KG1 (cell line): ENCODE results near the gene CREG1.

Source experiments
- DNase-seq: peaks from one replicate; lab custom pipeline; 2025; lab: John Stamatoyannopoulos, UW

CREG1 gene

GRCh38 chr1:167532964-167533824, 20.4 kb downstream of the CREG1 start:
- no peak for DNase-seq

DNA sequence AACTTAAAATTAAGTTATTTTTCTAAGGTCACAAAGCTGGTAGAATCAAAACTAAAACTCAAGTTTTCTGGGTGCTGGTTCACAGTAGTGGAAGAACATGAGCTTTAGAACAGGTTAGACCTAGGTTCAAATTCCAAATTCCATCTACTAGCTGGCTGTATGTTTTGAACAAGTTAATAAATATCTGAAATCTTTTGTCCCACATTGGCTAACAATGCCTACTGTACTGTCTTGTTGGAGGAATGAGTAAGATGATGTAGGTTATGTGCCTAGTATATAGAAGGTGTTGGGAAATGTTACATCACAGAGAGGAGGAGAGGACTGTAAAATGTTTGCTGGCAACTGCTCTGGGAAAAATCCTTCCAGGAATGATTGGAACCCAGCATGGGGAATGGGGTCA, 21.2 kb downstream of the CREG1 start:
- no peak for DNase-seq

GRCh38 chr1:167529829-167530474, 23.6 kb downstream of the CREG1 start:
- DNase-seq: no peak

GRCh38 chr1:167528057-167528728, 25.4 kb downstream of the CREG1 start:
- no peak for DNase-seq

DNA sequence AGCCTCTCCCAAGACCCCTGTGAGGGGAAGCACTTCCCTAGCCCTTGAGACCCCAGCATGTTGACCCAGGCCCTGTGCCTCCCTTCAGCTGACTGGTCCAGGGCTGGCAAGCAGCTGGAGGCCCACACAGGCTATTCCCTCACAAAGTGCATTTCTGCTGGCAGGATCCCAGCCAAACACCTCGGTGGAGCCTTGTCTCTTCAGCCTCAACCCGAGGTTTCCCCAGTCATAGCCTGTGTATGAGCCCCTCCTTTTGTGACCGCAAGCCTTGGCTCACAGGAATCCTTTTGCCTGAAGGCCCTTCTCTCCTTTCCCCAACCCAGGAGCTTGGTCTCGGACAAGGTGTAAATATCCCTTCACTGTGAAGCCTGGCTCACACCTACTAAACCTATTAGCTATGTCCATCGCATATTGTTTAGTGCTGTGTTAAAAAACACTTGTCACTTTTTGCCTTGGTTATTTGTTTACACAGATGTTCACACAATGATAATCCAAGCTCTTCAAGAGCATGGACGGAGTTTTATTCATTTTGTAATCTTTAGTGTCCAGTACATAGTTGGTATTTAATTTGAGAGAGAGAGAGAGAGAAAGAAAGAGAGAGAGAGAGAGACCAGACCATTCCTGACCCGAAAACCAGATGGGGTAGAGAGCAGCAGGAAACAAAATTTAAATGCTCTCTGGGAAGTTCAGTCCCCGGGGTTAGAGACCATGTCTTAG, 26.7 kb downstream of the CREG1 start:
- no peak for DNase-seq

DNA sequence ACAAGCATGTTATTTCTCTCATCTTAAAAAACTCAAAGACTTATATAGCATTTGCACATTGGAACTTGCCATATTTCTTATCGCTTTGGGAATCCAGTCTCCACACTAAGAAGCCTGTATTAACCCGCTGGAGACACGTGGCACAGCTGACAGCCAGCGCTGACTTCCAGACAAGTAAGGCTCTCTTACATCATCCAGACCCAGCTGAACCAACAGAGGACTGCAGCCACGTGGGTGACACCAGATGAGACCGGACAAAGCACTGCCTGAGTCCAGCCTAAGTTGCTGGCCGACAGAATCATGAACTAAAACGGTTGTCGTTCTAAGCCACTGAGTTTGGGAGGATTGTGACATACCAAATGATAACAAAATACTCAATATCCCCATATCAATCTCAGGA, 28.9 kb downstream of the CREG1 start:
- DNase-seq: no peak

- DNase-seq: no peak
Observed at GRCh38 chr1:167522246-167522645, 31.3 kb downstream of the CREG1 start.

- no peak for DNase-seq
Observed at GRCh38 chr1:167520711-167521206, 32.8 kb downstream of the CREG1 start.

- DNase-seq: no peak
Observed at GRCh38 chr1:167518331-167518700, 35.2 kb downstream of the CREG1 start, which contains the start of gene CD247. CD247 (minus strand) TSS chr1:167518529; CDS start chr1:167518465, 64 bp downstream.

GRCh38 chr1:167517535-167518330, 35.8 kb downstream of the CREG1 start:
- no peak for DNase-seq

GRCh38 chr1:167516404-167517388, 36.9 kb downstream of the CREG1 start:
- DNase-seq: no peak

GRCh38 chr1:167515893-167516321, 37.7 kb downstream of the CREG1 start:
- no peak for DNase-seq

DNA sequence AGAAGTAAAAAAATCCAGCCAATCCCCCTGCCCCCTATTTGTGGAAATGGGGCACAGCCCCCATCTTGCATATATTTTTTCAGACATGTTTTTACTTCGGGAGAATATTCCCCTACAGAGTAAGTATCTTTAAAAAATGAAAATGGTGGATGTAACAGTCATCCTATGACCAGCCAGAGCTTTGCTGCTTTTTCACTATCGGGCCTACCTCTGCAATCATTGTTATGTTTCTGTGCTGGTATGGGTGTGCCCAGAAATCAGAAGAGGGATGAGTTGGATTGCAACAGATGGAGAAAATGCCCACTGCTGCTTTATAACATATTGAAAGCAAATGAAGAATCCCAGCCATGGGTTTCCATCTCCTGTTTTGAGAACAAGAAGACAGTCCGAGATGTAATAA, 38.1 kb downstream of the CREG1 start:
- DNase-seq: no peak

DNA sequence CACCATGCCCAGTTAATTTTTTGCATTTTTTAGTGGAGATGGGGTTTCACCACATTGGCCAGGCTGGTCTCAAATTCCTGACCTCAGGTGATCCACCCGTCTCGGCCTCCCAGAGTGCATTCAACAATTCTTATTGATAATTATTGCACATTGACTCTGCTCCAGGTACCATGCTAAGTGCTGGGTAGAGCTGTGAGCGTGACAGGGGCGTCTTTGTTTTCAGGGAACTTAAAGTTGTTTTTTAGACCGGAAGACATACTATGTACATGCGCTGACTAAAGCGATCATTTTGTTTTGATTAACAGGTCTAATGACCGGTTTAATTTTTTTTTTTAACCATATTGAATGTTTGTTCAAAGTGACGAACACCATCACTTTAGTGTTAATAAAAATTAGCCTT, 39.3 kb downstream of the CREG1 start:
- DNase-seq: no peak

DNA sequence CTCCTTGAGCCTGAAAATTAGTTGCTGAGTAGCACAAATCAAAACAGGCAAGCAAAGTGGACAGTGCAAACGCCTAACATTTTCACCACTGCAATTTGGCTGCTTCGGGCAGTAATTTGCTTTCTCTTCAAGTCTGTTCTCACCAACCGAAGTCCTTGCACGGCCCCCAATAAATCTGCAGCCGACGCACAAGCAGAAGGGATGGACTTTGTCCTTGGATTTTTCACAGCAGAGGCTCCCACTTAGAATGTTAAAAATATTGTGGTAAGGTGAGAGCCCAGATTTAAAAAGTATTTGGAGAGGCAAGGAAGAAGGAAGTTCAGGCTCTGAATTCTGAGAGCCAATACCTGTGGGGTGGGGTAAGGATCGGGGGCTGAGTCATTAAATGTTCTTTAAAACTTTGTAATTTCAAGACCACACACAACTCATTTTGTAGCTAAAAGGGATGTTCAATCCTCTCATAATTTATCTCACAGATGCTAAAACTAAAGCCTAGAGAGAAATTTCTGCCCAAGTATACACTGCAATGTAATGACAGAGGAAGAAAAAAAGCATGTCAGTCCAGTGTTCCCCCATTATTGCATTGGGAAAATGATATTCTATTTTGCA, 41.4 kb downstream of the CREG1 start:
- no peak for DNase-seq

DNA sequence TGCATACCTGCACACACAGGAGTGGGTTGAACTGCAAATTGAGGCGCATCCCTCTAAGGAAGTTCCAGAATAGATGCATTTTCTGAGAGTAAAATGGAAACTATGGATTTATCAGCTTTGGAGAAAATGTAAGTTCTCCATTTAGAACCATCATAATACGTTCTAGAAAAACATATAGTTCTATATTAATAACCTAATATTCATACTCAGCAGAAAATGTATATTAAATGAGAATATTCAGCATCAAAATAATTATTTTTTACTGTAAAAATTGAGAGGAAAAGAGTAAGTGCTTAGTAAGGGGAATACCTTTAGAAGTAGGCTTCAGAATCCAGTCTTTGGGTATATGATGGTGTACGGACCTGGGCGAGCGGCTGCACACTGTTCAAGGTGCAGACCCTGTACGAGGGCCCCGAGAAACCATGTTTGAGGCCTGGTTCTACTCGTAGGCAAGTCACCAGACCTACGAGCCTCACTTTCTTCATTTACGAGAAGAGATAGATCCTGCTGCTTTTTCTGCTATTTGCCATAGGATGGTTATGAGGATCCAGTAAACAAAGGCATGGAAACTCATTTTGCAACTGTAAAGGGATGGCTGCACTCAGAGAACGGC, 42.1 kb downstream of the CREG1 start:
- no peak for DNase-seq

DNA sequence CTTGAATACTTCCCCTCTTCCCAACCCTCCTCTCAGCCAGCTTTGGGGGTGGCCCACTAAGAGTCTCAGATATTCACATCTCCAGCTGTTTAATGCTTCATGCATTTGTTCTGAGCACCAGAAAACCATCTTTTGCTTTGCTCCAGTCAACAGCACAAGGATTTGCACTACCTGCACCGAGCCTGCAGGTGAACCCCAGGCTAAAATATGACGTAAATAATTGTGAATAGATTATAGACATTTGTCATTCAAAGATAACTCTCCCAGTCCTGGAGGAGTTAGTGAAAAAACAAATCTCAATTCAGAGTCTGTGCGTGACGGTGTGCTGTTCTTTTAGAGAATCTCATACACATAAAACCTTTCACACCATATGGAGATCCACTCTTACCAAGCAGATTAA, 42.7 kb downstream of the CREG1 start:
- DNase-seq: no peak

DNA sequence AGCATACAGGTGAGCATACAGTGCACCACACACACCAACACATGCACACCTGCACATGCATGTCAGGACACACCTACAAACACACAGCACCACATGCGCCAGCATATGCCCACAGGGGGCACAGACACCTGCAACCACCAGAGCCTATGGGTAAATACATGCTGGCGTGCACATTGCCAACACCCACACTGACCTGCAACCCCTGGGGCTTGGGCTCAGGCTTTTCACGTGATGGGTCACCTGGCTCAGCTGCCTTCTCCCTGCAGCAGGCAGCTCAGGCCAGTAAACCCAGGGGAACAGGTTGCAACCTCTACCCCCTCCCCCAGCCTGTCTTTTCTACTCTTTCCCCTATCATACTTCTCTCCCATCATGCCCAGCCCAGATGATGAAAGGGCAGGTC, 43.3 kb downstream of the CREG1 start:
- DNase-seq: no peak

DNA sequence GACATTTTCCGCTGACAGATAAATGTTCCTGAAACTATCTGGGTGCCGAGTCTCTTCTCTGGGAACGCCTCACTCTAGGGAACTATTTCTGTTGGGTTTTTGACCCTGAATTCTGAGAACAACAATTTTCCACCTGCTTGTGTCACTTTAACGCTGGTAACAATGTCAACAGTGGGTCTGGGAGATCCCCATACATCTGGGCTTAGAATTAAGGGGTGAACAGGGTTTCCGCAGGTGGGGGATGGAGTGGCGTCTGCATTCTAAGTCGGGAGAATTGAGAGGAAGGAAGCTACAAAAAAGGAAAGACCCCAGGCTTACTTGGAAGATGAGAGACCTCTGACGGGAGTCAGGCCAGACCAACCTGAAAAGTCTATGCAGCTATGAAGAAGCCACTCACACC, 44.0 kb downstream of the CREG1 start:
- no peak for DNase-seq
